GM18873 (cell line): Measurements from ENCODE around the gene ROPN1L.

Source experiments
- ATAC-seq: cut with Tn5 transposase; IDR thresholded peaks from one replicate; pipeline ENCODE4 v1.9.1; 2021; ENCODE audit warnings: mild to moderate bottlenecking, moderate library complexity, moderate number of reproducible peaks; ENCODE audit not compliant: unreplicated experiment, low FRiP score

ROPN1L gene

GRCh38 chr5:10456583-10457420, 15.1 kb downstream of the ROPN1L start:
- no peak for ATAC-seq

GRCh38 chr5:10457682-10458574, 16.2 kb downstream of the ROPN1L start:
- no peak for ATAC-seq

DNA sequence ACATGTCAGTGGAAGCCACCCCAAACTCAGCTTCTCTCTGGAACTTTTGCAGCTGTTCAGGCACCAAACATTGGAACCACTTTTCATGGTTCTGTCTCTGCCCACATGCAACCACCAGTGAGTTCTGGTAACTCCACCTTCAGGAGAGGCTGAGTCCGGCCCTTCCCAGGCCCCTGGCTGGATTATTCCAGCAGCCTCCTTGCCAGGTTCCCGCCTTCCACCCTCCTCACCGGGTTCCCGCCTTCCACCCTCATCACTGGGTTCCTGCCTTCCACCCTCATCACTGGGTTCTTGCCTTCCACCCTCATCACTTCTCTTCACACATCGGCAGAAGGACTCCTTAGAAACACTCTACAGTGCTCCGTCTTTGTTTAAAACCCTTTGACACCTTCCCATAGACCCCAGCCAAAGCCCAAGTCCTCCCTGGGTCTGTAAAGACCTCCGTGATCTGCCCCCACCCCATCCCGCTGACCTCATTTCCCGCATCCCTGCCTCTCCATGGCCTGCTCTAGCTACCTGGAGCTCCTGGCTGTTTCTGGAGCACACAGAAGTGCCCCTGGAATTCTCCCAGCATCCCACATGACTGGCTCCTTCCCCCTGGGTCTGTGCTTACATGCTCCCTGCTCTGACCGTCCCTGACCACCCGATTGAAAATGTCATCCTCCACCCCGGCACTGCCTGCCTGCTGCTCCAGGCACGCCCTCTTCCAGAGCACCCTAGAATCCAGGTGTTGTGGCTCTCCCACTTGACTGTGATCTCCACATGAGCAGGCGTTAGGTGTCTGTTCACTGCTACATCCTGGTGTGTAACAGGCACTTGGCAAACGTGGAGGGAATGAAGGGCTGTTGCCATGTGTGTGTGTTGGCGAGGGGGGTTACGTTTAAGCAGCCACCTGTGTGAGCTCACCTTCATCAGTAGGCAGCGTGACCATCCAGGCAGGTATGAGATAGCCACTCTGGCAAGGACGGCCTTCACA, 17.7 kb downstream of the ROPN1L start:
- ATAC-seq = no peak

DNA sequence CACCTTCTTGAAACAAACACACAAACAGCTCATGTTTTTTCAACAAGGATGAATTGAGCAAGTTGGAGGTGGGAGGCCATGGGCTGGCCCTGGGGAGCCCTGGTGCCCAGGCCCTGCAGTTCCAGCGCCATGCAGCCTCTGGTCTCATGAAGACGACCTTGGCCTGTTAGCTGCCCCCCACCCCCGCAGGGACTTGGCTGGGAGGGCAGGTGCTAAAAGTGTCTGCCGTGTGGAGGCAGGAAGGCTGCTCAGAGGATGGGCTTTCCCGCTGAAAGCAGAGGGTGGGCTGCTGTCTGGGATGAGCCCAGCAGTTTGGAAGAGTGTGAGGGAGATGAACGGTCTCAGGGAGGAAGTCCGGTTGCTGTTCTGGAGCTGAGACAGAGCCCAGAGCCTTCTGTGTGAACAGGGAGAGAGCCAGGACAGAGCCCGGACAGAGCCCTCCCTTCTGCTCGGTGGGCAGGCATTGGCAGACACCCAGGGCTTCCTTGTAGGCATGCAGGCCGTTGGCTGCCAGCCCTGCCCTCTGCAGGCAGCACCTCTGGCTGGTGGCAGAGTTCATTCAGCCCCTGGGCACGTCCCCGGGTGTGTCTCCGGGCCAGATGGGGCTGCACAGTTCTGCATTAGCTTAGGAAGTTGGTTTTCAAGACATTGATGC, 18.7 kb downstream of the ROPN1L start:
- ATAC-seq = no peak

DNA sequence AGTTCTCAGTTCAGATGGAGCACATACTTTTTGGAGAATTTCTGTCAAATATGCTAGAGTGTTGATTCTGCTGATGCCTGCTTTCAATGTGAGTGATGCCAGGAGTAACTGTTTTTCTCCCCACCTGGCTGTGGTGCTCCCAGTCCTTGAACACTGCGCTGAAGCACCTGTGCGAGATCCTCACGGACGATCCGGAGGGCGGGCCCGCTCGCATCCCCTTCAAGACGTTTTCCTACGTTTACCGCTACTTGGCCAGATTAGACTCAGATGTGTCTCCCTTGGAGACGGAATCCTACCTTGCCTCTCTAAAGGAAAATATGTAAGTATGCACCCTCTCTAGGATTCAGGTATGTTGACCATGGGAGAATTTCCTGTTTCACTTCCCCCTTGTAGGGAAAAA, 19.4 kb downstream of the ROPN1L start:
- ATAC-seq = no peak

DNA sequence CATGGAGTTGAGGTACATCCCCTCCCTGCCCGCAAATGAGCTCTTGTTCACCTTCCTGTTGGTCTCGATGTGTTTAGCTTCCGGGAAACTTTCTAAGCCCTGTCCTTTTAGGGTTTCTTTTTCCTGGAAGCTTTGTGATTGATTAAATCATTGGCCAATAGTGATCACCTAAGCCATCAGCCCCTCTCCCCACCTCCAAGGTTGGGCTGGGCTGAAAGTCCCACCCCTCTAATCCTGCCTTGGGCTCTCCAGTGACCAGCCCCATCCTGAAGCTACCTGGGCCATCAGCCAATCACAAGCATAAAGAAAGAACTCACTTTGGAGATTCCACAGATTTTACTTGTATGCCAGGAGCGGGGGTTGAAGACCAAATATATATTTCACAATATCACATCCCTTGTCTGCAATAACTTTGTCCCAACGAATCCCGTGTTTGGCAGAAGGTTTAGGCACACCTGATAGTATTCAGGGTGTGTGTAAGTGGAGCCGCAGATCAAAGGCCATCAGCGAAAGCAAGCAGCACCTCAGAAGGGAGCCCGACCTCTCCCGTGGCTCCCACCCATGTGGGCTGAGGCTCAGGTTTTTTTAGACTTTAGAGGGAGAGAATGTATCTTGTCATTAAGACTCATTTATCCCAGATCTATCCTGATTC, 20.4 kb downstream of the ROPN1L start:
- no peak for ATAC-seq

GRCh38 chr5:10463566-10463965, 21.9 kb downstream of the ROPN1L start:
- ATAC-seq = no peak

- ATAC-seq = no peak
These were observed 22.5 kb downstream of the ROPN1L start for GRCh38 chr5:10464173-10464572.

DNA sequence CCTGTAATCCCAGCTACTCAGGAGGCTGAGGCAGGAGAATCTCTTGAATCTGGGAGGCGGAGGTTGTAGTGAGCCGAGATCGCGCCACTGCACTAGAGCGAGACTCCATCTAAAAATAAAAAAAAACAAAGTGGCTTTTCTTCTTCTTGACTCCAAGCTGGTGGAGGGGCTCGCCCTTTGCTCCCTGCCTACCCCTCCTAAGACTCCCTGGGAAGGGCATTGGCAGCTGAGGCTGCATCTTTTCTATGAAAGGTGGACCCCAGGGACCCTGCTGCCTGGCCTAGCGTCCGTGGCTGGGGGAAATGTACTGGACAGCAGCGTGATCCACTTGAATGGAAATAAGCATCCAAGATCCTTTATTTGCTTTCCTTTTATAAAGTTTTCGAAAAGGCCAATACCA, 24.0 kb downstream of the ROPN1L start:
- ATAC-seq = no peak

- no peak for ATAC-seq
These were observed 24.9 kb downstream of the ROPN1L start for GRCh38 chr5:10466446-10467073.

GRCh38 chr5:10467281-10468198, 25.9 kb downstream of the ROPN1L start:
- no peak for ATAC-seq

DNA sequence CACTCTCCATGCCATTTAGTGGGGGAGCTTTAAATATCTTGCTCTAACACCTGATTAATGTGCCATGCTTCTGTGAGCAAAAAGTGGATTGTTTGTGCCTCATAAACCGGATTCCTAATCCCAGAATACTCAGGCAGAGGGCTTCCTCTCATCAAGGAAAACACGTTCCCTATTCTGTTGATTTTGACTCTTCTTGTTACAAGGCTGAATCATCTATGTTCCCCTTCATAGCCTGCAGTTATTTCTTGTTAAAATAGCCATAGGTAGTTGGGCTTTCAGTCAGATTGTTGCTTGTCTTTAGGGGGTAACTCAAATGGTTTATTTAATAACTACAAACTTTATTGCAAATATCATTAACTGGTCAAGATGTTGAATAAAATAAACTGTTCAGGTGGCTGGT, 26.6 kb downstream of the ROPN1L start:
- no peak for ATAC-seq

DNA sequence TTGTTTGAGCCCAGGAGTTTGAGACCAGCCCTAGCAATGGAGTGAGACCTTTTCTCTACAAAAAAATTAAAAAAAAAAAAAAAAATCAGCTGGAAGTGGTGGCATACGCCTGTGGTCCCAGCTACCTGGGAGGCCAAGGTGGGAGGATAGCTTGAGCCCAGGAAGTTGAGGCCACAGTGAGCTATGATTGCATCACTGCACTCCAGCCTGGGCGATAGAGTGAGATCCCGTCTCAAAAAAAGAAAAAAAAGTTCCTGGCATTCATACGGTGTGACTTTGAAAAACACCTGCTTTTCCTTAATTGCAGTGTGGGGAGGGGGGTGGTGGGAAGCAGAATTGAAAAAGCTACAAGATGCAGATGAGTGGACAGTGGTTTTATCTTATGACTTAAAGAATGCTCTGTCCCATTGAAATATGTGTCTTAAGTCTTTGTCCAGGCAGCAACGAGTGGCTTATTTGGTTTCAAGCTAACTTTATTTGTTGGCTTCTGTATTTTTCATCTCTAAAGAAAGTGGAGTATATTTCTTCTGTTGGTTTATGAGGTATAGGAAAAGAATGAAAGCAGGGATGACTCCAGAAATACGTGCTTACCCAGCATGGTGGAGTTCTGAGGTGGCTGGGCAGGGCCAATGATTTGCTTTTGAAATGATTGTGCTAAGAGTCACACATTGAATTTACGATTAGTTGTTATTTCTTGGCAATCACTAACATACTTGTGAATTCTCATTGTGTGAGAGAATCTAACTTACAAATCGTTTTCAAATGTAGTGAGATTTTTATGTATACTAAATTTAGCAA, 27.8 kb downstream of the ROPN1L start:
- ATAC-seq = no peak

GRCh38 chr5:10470669-10471068, 29.0 kb downstream of the ROPN1L start:
- no peak for ATAC-seq

DNA sequence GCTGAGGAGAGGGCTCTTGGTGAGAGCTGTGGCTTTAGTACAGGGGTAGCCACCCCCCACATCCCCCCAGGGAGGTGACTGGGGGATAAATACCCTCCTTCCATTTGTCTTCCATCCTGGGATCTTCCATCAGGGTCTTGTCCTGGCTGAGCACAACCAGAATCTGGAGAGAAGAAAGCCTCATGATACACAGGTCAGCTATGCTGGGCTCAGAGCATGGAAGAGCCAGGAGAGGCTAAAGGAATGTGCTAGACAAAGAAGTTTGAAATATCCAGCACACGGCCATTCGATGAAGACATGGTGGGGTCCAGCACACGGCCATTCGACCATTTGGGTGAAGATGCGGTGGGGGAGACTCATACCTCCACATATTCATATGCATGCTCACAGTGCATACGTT, 30.0 kb downstream of the ROPN1L start:
- ATAC-seq = no peak

DNA sequence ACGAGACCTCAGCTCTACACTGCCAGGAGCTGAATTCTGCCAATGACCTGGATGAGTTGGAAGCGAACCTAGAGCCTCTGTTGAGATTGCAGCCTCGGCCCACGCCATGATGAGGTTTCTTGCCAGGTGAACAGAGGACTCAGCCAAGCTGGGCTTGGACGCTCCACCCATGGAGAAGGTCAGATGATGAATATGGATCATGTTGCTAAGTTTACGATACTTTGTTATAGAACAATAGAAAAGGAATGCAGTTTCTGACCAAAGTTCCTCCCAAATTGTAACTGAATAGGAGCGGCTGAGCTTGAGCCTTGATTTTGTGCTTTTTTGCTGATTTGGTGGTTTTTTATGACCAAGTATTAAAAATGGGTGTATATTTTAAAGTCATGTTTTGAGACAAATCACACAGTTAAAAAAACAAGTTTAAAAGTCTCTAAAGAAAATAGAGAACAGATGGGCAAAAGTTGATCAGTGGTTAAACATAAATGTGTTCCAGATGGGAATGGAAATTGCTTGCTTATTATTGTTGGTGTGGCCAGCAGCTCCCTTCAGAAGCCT, 32.9 kb downstream of the ROPN1L start:
- no peak for ATAC-seq
